ENCODE measurements around the gene FOXRED2.
A peak's percentile ranks its signal among the peaks of the same experiment; 100 is the strongest.
"Not testable (repeated sequence)": the region's sequence is repeated elsewhere in the genome, so short reads cannot be mapped to it uniquely, and the experiment has no call there.

Gene FOXRED2

DNA sequence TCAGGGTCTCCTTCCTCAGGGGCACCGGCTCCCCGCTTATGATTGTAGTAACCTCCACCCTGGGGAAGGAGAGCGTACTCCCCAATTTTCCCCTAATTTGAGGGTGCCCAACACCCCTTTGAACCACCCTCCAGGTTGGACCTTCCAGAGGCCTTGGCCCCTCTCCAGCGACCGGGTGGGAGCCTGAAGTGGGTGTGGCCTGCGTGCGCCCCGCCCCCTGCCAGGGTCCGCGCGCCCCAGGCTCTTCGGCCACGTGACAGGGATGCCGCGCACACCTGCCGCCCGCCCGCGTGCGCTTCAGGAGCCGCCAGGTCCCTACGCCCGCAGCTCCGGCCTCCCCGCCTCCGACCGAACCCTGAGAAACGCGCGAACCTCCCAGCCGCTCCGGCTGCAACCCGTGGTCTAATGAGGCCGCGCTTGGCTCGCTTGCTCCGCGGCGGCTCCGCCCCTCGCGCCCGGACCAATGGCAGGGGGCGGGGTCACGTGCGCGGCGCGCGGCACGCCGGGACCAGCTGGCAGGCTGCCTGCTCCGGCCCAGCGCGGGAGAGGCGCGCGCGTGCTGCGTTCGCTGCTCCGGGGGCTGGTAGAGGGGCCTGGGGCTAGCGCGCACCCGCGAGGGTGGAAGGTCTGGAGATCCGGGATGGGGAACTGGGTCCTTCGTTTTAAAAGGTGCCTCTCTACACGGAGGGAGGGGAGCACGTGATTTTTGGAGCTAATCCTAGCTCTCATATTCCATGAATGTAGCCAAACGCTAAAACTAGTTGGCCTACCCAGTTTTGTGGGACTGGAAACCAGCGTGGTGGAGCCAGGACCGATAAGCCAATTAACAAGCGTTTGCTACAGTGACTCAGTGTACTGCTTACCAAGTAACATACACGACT is at the start of gene FOXRED2:
Gene FOXRED2 (minus strand): TSS at position 404 of the 881 bp plus-strand sequence. CDS start 618 bp downstream, outside the sequence.
- DNase-seq: peak; percentile 89

DNA sequence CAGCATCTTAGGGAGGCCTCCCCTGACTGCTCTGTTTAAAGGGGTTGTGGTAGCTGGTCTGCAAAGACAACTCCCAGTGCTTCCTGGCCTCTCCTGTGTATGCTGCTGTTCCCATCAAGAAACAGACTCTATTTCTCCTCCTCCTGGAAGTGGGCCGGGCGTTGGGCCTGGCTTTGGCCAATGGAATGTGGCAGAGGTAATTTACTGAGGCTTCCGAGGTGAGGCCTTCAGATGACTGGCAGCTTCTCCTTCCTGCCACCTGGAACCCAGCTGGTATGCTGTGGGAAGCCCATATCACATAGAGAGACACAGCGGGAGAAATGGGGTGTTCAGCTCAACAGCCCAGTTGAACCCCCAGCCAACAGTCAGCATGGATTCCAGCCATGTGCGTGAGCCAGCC is 47.3 kb upstream of the FOXRED2 start:
- peak; percentile 81 for DNase-seq

DNA sequence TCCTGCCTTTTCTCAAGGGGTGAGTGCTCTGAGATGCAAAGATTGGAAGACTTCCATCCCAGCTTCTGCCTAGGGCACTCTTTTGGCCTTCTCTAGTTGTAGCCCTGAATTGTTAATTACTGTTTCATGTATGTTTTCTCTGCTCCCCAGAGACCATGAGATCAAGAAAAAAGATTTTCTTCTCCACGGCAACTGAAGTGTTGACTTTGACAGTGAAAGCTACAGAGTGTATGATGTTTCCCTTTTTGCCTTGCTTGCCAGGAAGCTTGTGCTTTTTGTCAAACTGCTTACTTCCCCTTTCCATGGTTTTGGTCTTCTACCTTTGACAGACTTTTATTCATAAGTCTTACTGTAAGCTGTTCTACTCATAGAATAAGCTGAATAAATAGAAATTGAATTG is 45.4 kb upstream of the FOXRED2 start:
- DNase-seq: no peak

DNA sequence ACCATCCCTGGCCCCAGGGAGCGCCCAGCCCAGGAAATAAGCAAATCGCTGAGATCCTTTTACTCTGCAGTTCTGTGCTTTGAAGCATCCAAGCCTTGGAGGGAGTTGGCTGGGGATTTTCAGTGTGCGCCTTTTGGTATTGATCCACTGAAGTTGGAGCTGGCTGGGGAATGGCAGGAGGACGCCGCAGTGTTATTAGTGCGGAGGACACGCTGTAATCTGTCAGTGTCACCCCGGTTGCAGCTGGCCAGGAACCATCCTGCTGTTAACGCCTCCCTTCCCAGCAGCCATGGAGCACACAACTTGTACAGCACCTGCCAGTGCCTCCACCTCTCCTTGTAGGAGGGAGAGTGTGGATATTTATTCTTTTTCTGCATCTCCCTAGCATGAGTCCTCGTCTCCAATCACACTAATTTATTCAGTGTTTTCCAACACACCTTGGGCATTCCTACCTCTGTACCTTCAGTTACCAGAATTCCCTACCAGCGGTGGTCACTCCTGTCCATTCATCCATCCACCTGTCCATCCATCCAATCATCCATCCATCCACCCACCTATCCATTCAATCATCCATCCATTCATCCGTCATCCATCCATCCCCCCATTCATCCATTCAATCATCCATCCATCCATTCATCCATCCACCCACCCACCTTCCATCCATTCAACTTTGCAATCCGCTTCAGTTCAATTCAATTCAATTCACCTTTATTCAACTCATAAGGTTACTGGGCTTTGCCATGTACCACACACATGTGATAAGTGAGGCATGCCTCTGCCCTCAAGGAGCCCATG is 44.1 kb upstream of the FOXRED2 start:
- no peak for DNase-seq

DNA sequence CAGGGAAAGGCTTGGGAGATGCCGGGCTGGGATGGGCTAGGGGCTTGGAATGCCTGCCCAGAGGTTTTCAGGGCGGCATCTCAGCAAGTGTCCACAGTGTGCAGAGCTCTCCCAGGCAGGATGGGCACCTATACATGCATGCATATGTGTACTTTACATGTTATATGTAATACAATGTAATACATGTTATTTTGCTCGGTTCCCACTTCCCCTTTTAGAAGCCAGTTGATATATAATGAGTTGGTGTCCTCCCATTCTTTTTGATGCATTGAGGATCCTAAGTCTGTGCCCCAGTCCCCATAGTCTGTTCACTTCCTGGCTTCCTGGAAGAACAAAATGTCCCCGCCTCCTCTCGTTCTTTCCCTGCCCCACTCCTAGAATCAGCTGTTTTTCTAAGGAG is 42.2 kb upstream of the FOXRED2 start:
- no peak for DNase-seq

DNA sequence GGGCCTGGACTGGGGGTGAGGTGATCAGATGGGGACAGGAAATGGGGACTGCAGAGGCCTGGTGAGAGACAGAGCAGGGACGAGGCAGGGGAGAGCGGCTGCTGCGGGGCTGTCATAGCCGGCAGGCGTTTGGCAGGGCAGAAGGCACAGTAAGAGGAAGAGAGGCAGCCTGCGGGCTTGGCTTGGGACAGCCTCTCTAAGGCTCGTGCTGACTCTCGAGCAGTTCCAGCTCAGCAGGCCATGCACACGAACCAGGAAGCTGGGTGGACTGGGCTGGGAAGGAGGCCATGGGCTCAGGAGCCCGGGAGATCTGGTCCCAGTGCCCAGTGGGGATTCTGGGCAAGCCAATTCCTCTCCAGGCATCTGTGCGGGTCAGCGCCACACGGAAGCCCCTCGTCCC is 41.8 kb upstream of the FOXRED2 start:
- peak; percentile 64 for DNase-seq

DNA sequence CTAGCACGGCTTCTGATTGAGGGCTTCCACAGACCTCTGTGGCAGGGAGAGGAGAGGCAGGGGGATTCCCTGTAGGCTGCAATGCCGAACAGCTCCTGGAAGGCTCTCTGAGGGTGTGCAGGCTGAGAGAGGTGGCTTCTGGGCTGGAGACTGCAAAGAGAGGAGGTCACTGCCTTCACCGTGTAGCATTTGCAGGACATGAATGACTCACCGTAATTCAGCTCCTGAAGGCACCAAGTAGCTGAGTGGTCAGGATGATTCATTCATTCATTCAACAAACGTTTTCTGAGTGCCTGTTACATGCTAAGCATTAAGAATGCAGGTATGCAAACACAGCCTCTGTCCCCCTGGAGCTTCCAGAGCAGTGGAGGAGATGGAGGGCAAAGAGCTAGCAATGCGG is 40.1 kb upstream of the FOXRED2 start:
- peak; percentile 90 for DNase-seq

DNA sequence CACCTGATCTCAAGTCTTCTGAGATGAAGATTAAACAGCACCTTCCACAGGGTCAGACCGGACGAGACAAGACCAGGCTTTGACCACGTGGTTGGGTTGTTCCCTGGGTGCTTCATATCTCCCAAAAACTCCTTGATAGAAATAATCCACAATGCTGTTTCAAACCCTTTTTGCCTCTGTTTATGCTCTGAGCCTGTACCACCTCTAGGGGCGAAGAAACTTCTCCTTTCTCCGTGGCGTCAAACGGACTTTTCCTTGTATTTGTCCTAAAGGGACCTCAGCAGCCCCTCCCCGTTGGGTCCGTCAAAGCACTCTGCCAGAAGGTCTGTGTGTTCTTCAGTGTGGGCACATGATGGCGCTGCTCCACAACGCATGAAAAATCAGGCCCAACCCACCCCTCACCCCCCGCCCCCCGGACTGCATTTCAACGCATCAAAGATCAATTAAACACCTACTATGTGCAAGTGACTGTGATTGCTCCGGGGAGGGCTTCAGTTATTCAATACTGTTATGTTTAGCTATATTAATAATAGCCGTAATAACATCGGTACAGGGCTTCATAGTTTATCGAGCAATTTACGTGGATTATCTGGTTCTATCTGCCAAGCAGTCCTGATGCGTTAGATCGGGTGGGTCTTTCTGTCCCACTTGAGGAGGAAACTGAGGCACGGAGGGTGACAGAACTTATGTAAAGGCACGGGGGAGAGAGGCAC is 39.4 kb upstream of the FOXRED2 start:
- DNase-seq: peak; percentile 81

DNA sequence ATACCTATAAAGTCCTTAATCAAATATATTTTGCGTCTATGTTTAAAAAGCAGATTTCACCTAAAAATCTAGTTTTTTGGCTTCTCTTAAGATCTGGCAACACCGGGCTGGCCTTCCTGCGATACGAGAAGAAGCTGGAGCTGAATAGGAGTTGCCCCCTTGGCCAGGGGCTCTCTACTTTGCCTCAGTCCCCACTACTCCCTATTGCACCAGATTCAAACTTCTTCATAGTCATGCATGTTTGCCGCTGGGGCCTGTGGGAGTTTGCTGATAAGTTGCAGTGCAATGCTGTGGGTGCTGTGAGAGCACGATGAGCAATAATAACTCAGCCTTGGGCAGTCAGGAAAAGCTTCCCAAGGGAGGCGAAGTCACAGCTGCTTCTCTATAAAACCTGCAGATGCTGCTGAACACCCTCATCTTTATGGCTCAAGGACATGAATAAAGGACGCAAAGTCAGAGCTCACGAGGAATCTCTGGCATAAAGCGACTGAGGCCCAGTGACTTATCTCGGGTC is 37.3 kb upstream of the FOXRED2 start:
- no peak for DNase-seq

DNA sequence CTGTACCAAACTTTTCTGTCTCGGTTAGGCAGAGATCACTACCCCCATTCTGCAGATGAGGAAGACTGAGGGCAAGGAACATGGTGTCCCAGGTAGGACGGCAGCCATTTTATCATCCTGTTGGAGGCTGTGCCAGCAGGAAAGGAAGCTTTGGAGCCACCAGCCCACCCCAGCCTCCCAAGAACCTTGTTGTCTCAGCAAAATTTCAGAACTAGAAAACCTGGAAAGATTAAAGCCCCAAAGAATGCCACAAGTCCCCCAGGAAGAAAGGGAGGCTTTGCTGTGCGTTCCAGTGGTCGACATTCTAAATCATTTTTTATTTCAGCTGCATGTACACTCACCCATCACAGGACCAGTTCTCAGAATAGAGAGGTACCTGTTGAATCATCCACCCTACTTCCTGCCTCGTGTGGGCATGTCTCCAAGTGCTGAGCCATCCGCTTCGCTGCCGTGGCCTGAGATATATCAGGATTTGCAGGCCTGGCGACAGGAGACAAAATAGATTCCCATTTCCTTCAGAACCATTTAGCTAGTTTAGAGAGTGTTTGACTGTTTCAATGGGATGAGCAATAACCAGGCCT is 35.1 kb upstream of the FOXRED2 start:
- DNase-seq: peak; percentile 78

DNA sequence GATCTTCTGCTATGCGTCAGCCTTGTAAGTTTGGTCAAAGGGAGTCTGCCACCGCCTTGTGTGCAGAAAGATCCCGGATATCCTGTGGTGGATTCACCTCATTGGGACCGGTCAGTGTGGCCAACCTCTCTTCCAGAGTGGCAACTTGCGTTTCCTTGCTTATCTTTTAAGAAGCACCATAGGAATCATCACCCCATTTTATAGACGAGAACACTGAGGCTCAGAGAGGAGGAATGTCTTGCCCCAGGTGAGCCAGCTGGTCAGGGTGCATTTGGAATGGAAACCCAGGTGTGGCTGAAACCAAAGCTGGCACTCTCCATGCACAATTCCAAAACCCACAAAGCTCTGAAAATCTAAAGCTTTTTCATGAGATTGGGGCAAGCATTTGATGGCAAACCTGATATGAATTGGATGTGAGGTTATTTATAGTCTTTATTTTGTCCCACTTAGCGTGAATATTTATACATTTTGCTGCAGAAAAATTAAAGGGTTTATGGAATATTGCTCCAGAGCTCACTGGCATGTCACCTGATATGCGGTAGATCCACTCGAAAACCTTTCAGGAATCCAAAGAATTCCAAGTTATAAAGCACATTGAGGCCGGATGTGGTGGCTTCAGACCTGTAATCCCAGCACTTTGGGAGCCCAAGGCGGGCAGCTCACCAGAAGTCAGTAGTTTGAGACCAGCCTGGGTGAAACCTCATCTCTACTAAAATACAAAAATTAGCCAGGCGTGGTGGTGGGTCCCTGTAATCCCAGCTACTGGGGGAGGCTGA is 34.2 kb upstream of the FOXRED2 start:
- DNase-seq: peak; percentile 65

DNA sequence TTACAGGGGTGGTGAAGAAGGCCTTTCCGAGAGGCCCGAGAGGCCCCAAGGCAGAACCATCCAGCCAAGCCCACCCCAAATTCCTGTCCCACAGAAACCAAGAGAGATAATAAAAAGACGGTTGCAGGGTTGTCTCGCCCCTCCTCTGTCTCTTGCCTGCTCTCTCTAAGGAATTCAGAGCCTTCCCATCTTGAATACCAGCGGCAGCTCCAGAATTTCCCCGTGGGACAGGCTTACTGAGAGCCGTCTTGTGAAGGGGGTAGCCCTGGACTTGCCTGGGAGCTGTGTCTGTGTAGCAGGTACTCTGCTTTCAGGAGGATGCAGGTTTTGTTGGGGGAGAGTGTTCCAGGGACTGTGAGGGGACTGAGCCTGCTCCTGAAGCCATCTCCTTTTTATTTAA is 31.7 kb upstream of the FOXRED2 start:
- DNase-seq: no peak

DNA sequence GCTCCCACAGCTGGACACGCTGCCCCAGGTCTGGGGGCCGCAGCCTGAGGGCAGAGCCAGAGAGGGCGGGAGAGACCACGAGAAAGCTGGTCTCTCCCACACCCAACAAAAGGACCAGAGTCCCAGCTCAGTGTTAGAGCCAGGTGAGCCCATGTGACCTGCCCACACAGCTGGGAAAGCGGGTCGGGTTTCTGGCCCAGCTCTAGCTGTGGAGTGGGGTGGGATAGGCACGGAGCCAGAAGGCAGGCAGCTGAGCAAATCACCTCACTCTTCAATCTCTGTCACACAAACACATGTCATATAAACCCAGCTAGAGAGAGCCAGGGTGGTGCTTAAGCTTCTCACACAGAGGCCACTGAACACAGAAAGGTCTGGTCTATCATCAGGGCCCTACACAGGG is 29.9 kb upstream of the FOXRED2 start:
- no peak for DNase-seq

DNA sequence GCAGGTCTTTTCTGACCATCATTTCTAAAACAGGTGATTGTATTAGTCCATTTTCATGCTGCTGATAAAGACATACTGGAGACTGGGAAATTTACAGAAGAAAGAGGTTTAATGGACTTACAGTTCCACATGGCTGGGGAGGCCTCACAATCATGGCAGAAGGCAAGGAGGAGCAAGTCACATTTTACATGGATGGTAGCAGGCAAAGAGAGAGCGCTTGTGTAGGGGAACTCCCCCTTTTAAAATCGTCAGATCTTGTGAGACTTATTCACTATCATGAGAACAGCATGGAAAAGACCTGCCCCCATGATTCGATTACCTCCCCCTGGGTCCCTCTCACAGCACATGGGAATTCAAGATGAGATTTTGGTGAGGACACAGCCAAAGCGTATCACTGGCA is 26.5 kb upstream of the FOXRED2 start:
- DNase-seq: not testable (repeated sequence)

DNA sequence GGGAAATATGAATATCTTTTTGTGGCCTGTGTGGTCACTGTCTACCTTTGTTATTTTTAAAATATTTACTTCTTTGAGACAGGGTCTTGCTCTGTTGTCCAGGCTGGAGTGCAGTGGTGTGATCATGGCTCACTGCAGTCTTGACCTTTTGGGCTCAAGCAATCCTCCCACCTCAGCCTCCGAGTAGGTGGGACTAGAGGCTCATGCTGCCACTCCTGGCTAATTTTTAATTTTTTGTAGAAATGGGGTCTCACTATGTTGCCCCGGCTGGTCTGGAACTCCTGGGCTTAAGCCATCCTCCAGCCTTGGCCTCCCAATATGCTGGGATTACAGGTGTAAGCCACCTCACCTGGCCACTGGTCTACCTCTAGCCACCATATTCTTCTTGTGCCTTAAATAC is 25.6 kb upstream of the FOXRED2 start:
- no peak for DNase-seq

DNA sequence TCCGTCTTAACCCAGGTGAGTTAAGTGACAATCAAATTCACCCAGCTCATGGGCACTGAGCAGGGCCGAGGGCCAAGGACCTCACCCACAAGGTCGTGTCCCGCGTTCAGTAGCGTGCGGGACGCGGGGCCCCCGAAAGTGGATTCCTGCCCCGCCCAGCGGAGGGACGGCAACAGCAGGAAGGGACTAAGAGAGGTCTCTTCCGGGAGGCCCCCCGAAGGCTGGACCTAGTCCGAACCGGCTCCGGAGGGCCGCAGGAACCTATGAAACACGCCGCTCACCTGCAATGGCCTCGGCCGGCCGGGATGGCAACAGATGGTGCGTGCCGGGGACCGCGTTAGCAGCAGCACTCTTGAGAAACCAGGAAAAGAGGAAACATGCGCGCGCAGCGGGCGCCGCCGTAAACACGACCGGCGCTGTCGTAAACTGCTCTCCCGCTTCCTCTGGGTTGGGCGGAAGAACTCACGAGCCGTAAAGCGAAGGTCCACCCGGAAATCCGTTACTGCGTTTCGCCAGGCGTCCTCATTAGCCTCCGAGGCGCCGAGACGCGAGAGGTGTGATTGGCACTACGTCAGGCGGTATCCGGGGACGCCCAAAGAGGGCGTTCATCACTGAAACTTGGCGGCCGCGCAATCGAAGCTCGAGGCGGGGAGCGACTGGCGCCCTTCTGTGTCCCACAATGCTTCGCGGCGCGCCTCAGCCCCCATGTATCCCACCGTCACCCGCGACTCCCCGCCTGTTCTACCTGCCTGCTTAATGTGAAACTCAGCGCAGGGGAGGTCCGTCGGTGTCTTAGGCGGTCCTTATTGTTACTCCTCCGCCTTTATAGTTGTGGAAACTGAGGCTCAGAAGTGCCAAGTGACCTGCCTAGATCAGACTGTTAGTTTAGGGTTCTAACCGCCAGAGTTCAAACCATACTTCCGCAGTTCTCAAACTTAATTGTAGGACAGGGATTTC is 22.2 kb upstream of the FOXRED2 start, which contains the start of gene EIF3D:
Gene EIF3D (minus strand): TSS at position 372 of the 957 bp plus-strand sequence. CDS start 3,045 bp downstream, outside the sequence.
- peak; percentile 99 for DNase-seq

DNA sequence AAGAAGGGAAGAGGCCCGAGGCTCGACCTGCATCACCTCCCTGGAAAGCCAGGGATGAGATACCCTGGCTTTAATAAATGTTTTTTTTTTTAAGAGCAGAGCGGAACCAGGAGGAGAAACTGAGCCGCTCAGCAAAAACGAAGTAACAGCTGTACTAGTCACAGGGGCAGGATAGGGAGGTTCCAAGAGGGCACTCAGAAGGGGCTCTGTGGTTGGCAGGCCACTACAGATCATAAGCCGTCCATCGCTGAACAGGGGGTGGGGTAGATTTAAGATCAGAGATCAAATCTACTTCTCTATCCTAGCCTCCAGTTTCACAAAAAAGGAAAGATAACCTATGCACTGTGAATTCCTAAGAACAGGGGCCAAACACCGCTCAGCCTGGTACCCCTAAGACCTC is 21.5 kb upstream of the FOXRED2 start:
- no peak for DNase-seq

DNA sequence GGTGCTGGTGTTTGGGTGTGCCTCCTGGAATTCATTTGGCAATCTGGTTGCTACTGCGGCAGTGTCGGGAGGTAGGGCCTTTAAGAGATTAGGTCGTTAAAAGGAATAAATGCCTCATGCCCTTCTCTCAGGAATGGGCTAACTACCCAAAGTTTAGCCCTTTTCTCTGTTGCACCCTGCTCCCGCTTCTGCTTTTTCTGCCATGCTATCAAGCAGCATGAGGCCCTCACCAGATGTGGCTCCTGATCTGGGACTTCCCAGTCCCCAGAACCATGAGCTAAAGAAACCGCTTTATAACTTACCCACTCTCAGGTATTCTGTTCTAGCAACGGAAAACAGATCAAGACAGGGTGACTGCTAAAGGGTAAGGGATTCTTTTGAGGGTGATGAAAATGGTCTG is 15.8 kb upstream of the FOXRED2 start:
- no peak for DNase-seq

DNA sequence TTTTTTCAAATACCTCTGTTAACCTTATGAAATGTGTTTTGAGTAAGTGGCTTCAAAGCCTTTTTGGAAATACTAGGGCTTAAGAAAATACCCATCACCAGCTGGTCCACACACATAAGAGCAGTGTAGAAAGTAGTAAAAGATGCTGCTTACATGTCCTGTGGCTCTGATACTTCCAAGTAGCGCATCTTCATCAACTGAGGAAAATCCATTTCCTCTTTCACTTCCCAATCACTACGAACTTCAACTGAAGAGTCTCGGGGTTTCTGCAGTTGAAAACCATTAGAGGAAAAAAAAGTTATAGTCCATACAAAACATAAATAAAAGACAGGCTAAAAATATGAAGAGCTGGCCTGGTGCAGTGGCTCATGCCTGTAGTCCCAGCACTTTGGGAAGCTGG is 13.6 kb upstream of the FOXRED2 start:
- DNase-seq: no peak

DNA sequence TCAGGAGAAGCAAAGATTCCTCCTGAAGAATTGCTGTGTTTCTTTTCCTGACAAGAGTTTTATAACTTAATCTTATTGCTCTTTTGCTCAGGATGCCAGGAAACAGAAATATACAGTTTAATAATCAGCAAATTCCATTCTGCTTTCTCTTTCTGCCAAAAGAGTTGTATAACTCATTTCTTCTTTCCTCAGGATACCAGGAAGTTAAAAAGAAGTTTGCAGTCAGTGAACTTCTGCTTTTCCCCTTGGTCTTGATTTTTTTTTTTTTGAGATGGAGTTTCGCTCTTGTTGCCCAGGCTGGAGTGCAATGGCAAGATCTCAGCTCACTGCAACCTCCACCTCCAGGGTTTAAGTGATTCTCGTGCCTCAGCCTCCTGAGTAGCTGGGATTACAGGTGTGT is 13.1 kb upstream of the FOXRED2 start:
- not testable (repeated sequence) for DNase-seq

DNA sequence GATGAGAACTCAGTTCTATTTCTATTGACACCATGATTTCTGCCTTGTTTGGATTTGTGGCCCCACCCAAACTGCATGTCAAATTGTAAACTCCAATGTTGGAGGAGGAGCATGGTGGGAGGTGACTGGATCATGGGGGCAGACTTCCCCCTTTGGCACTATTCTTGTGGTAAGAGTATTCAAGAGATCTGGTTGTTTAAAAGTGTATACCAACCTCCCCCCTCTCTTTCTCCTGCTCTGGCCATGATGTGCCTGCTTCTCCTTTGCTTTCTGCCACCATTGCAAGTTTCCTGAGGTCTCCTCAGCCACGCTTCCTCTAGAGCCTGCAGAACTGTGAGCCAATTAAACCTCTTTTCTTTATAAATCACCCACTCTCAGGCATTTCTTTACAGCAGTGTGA is 7.9 kb upstream of the FOXRED2 start:
- no peak for DNase-seq

Data from islet precursor cell (in vitro differentiated cells).